ENCODE data around the gene MCM10.
"Not testable (repeated sequence)": the region's sequence is repeated elsewhere in the genome, so short reads cannot be mapped to it uniquely, and the experiment has no call there.

Gene MCM10

GRCh38 chr10:13222566-13222965, 61.2 kb downstream of the MCM10 start:
- DNase-seq: no peak

- DNase-seq: no peak
Measured at GRCh38 chr10:13223241-13223640, 61.9 kb downstream of the MCM10 start.

GRCh38 chr10:13224210-13224995, 63.0 kb downstream of the MCM10 start:
- DNase-seq: no peak

GRCh38 chr10:13225601-13226000, 64.2 kb downstream of the MCM10 start:
- DNase-seq: no peak

GRCh38 chr10:13227031-13227430, 65.7 kb downstream of the MCM10 start:
- no peak for DNase-seq

GRCh38 chr10:13231190-13231589, 69.8 kb downstream of the MCM10 start:
- DNase-seq: no peak

- no peak for DNase-seq
Measured at GRCh38 chr10:13231808-13232207, 70.5 kb downstream of the MCM10 start.

GRCh38 chr10:13233358-13233757, 72.0 kb downstream of the MCM10 start:
- DNase-seq: no peak

GRCh38 chr10:13234172-13234571, 72.8 kb downstream of the MCM10 start, which contains the start of gene UCMA:
Gene UCMA, minus strand, starts transcription at chr10:13234374. Its CDS starts 116 bp downstream, at chr10:13234258.
- DNase-seq: no peak

- DNase-seq: not testable (repeated sequence)
Measured at GRCh38 chr10:13234736-13235135, 73.4 kb downstream of the MCM10 start.

- no peak for DNase-seq
Measured at GRCh38 chr10:13236638-13237037, 75.3 kb downstream of the MCM10 start.

- DNase-seq: no peak
Measured at GRCh38 chr10:13238271-13239077, 77.1 kb downstream of the MCM10 start.

- no peak for DNase-seq
Measured at GRCh38 chr10:13239923-13240322, 78.6 kb downstream of the MCM10 start.

GRCh38 chr10:13241613-13242012, 80.3 kb downstream of the MCM10 start:
- DNase-seq: no peak

GRCh38 chr10:13242260-13242659, 80.9 kb downstream of the MCM10 start:
- not testable (repeated sequence) for DNase-seq

GRCh38 chr10:13247246-13247645, 85.9 kb downstream of the MCM10 start:
- no peak for DNase-seq

- no peak for DNase-seq
Measured at GRCh38 chr10:13247784-13248183, 86.4 kb downstream of the MCM10 start.

- DNase-seq: no peak
Measured at GRCh38 chr10:13253726-13254125, 92.4 kb downstream of the MCM10 start.

- no peak for DNase-seq
Measured at GRCh38 chr10:13256627-13257026, 95.3 kb downstream of the MCM10 start.

GRCh38 chr10:13257621-13258140, 96.3 kb downstream of the MCM10 start:
- DNase-seq: no peak
